Measurements from ENCODE around the gene SLC15A1. TPM values are rescaled to one million over a fixed set of nuclear protein-coding genes. Genes with fewer than 3 reads are reported as not detected.

SLC15A1 gene
- polyA plus RNA-seq, 1 donor from 2014 or later: not detected

- no peaks in the 10 kb centered on the region for H3K27me3 ChIP-seq (ENCODE audit: insufficient read depth, low read depth, low read length)
- no peak overlapping the region for H3K9ac ChIP-seq (ENCODE audit: low read length)
- no peaks in the 10 kb centered on the region for H3F3A ChIP-seq (ENCODE audit: insufficient read depth, low read length, poor library complexity, severe bottlenecking)
- no peaks in the 10 kb centered on the region for H3K36me3 ChIP-seq (ENCODE audit: insufficient read depth, low read length)
- TF ChIP-seq EZH2 (IDR thresholded peaks at IDR 0.05; ENCODE audit: borderline replicate concordance, insufficient read depth, low read length, poor library complexity, severe bottlenecking): no peak
- TF ChIP-seq REST (IDR thresholded peaks at IDR 0.05; ENCODE audit: borderline replicate concordance): no peak
- TF ChIP-seq POLR2AphosphoS5 (IDR thresholded peaks at IDR 0.05): no peak
- TF ChIP-seq CTCF (IDR thresholded peaks at IDR 0.05; ENCODE audit: poor library complexity, severe bottlenecking): no peak
- no peak for TF ChIP-seq MXI1 (conservative IDR thresholded peaks at IDR 0.05; ENCODE audit: poor library complexity, severe bottlenecking)
- TF ChIP-seq RAD21 (conservative IDR thresholded peaks at IDR 0.05): no peak
- TF ChIP-seq SMC3 (conservative IDR thresholded peaks at IDR 0.05; ENCODE audit: poor library complexity): no peak
- no peak for TF ChIP-seq EP300 (conservative IDR thresholded peaks at IDR 0.05; ENCODE audit: poor library complexity, severe bottlenecking)
- no peaks in the 10 kb centered on the region for H3K9me3 ChIP-seq (ENCODE audit: low read length)
- no peak overlapping the region for H3K4me2 ChIP-seq (ENCODE audit: low read length)
- H2AFZ ChIP-seq (ENCODE audit: low read depth, low read length): no peak overlapping the region
- no peaks in the 10 kb centered on the region for H3K9me2 ChIP-seq (ENCODE audit: insufficient read depth, low read length)
- H3K27ac ChIP-seq (ENCODE audit: low read length): no peak overlapping the region
- no peak overlapping the region for H3K4me3 ChIP-seq (ENCODE audit: low read length)
- no peaks in the 10 kb centered on the region for H3K79me2 ChIP-seq (replicated peaks; ENCODE audit: insufficient read depth, low read length)
- no peaks in the 10 kb centered on the region for H4K20me1 ChIP-seq (ENCODE audit: insufficient read depth)
Measured at GRCh38 chr13:98707281-98707999, 45.0 kb downstream of the SLC15A1 start.

GRCh38 chr13:98706446-98707110 is 45.9 kb downstream of the SLC15A1 start:
- H3K9ac ChIP-seq (ENCODE audit: low read length): no peak overlapping the region
- TF ChIP-seq REST (IDR thresholded peaks at IDR 0.05; ENCODE audit: borderline replicate concordance): no peak
- TF ChIP-seq EP300 (conservative IDR thresholded peaks at IDR 0.05; ENCODE audit: poor library complexity, severe bottlenecking): no peak
- no peak for TF ChIP-seq POLR2AphosphoS5 (IDR thresholded peaks at IDR 0.05)
- no peak for TF ChIP-seq CTCF (IDR thresholded peaks at IDR 0.05; ENCODE audit: poor library complexity, severe bottlenecking)
- TF ChIP-seq MXI1 (conservative IDR thresholded peaks at IDR 0.05; ENCODE audit: poor library complexity, severe bottlenecking): no peak
- TF ChIP-seq EZH2 (IDR thresholded peaks at IDR 0.05; ENCODE audit: borderline replicate concordance, insufficient read depth, low read length, poor library complexity, severe bottlenecking): no peak
- TF ChIP-seq TAF1 (IDR thresholded peaks at IDR 0.05; ENCODE audit: low read depth): no peak
- TF ChIP-seq SMC3 (conservative IDR thresholded peaks at IDR 0.05; ENCODE audit: poor library complexity): no peak
- TF ChIP-seq RAD21 (conservative IDR thresholded peaks at IDR 0.05): no peak
- no peaks in the 10 kb centered on the region for H3K36me3 ChIP-seq (ENCODE audit: insufficient read depth, low read length)
- no peaks in the 10 kb centered on the region for H3K9me3 ChIP-seq (ENCODE audit: low read length)
- H3K27ac ChIP-seq (ENCODE audit: low read length): no peak overlapping the region
- H3K4me3 ChIP-seq (ENCODE audit: low read length): no peak overlapping the region
- no peaks in the 10 kb centered on the region for H3K79me2 ChIP-seq (replicated peaks; ENCODE audit: insufficient read depth, low read length)
- H3K9me2 ChIP-seq (ENCODE audit: insufficient read depth, low read length): no peaks in the 10 kb centered on the region
- H3F3A ChIP-seq (ENCODE audit: insufficient read depth, low read length, poor library complexity, severe bottlenecking): no peaks in the 10 kb centered on the region
- no peaks in the 10 kb centered on the region for H3K27me3 ChIP-seq (ENCODE audit: insufficient read depth, low read depth, low read length)
- no peaks in the 10 kb centered on the region for H4K20me1 ChIP-seq (ENCODE audit: insufficient read depth)
- H2AFZ ChIP-seq (ENCODE audit: low read depth, low read length): no peak overlapping the region
- H3K4me2 ChIP-seq (ENCODE audit: low read length): no peak overlapping the region

Data from neural cell (in vitro differentiated cells).